ENCODE data around the gene RRP36. TPM values are rescaled to one million over a fixed set of nuclear protein-coding genes. Genes with fewer than 3 reads are reported as not detected.

Gene RRP36
- total RNA-seq, 2 donors from 2014 or later, result 40.0 to 40.1 TPM

Other genes with a start within 250 kb of the RRP36 start
- gene BICRAL, start 239.6 kb upstream of the RRP36 start, total RNA-seq, result 10 to 100 TPM; 16.9 to 18.5 TPM
- gene RPL7L1, start 142.0 kb upstream of the RRP36 start, total RNA-seq, result 10 to 100 TPM; 52.9 to 63.0 TPM
- gene PTCRA, start 105.6 kb upstream of the RRP36 start, total RNA-seq, result not detected
- gene CNPY3, start 92.1 kb upstream of the RRP36 start, total RNA-seq, result 10 to 100 TPM; 20.8 to 33.7 TPM
- not detected for gene GNMT, start 60.9 kb upstream of the RRP36 start, total RNA-seq
- 10 to 100 TPM in 1 of 2 donors, 1 to 10 TPM in 1; 8.8 to 12.8 TPM for gene PEX6, start 42.4 kb upstream of the RRP36 start, total RNA-seq
- gene PPP2R5D, start 37.1 kb upstream of the RRP36 start, total RNA-seq, result 10 to 100 TPM; 26.0 to 33.5 TPM
- gene MEA1, start 7.7 kb upstream of the RRP36 start, total RNA-seq, result 10 to 100 TPM; 41.8 to 45.9 TPM
- 10 to 100 TPM; 43.7 to 44.1 TPM for gene KLHDC3, start 7.4 kb upstream of the RRP36 start, total RNA-seq
- 1 to 10 TPM; 9.3 to 9.9 TPM for gene CUL7, start 32.2 kb downstream of the RRP36 start, total RNA-seq
- 10 to 100 TPM; 30.7 to 34.4 TPM for gene MRPL2, start 37.8 kb downstream of the RRP36 start, total RNA-seq
- gene KLC4, start 38.0 kb downstream of the RRP36 start, total RNA-seq, result 10 to 100 TPM; 15.1 TPM
- gene PTK7, start 54.7 kb downstream of the RRP36 start, total RNA-seq, result 10 to 100 TPM in 1 of 2 donors, 1 to 10 TPM in 1; 3.0 to 10.3 TPM
- gene SRF, start 149.6 kb downstream of the RRP36 start, total RNA-seq, result 10 to 100 TPM; 92.6 to 95.6 TPM
- gene CUL9, start 160.6 kb downstream of the RRP36 start, total RNA-seq, result 10 to 100 TPM; 24.5 to 25.5 TPM
- 10 to 100 TPM; 24.5 to 42.5 TPM for gene DNPH1, start 207.9 kb downstream of the RRP36 start, total RNA-seq
- under 1 TPM; 0.09 to 0.14 TPM for gene TTBK1, start 221.9 kb downstream of the RRP36 start, total RNA-seq

Data from posterior vena cava (tissue), 2 donors.